ENCODE results near the gene PHTF2. TPM values are rescaled to one million over a fixed set of nuclear protein-coding genes. Genes with fewer than 3 reads are reported as not detected.

Gene PHTF2
- total and polyA plus RNA-seq, 4 donors: 8.8 to 38.4 (median 26.1) TPM

- 0% methylated on average over 28 to 35 of the region's 35 CpGs for WGBS, 2 donors
- intact Hi-C loops (cut with DNase I): loop anchor here in 1 of 2 donors (5.0 kb wide), 2 partner anchors 101 to 114 kb away; partner anchors contain the start of gene RSBN1L
- peak in 1 of 2 donors; percentile 82 for DNase-seq
These were observed 709 bp upstream of the PHTF2 start for GRCh38 chr7:77797734-77798393.

GRCh38 chr7:77799078-77799964, 748 bp downstream of the PHTF2 start:
- 1% methylated on average over 55 of the region's 55 CpGs for WGBS, 2 donors
- Histone ChIP-seq H3K9me3 (ENCODE audit: control insufficient read depth, low read length) (no peaks in the 10 kb centered on the region), H3K4me1 (ENCODE audit: control insufficient read depth in 1 of 2, insufficient read depth in 2 of 2, low read length in 2 of 2) (no peaks in the 10 kb centered on the region), H3K27me3 (ENCODE audit: control insufficient read depth in 1 of 2, insufficient read depth in 2 of 2, low read length in 1 of 2) (no peaks in the 10 kb centered on the region), H3K27ac (ENCODE audit: low read depth in 1 of 2, low read length in 2 of 2) (peak overlapping the region in 1 of 2 donors; percentile 79), H3K4me3 (ENCODE audit: low read length in 2 of 2) (peak overlapping the region; percentile 50 to 81), H3K36me3 (ENCODE audit: control insufficient read depth in 1 of 2, insufficient read depth in 2 of 2, low read length in 1 of 2) (no peaks in the 10 kb centered on the region)
- intact Hi-C loops (cut with DNase I): loop anchor here in 1 of 2 donors (5.0 kb wide), 2 partner anchors 102 to 113 kb away; partner anchors contain the start of gene RSBN1L
- DNase-seq: peak; percentile 59 to 83
- peak; percentile 50 for ATAC-seq (ENCODE audit: low FRiP score)

More at GRCh38 chr7:77797734-77798393, 709 bp upstream of the PHTF2 start:
- Histone ChIP-seq H3K36me3 (ENCODE audit: control insufficient read depth in 1 of 2, insufficient read depth in 2 of 2, low read length in 1 of 2) (no peaks in the 10 kb centered on the region), H3K27me3 (ENCODE audit: control insufficient read depth in 1 of 2, insufficient read depth in 2 of 2, low read length in 1 of 2) (no peaks in the 10 kb centered on the region), H3K27ac (ENCODE audit: low read depth in 1 of 2, low read length in 2 of 2) (peak overlapping the region in 1 of 2 donors; percentile 70), H3K9me3 (ENCODE audit: control insufficient read depth, low read length) (no peaks in the 10 kb centered on the region), H3K4me1 (ENCODE audit: control insufficient read depth in 1 of 2, insufficient read depth in 2 of 2, low read length in 2 of 2) (no peaks in the 10 kb centered on the region), H3K4me3 (ENCODE audit: low read length in 2 of 2) (peak overlapping the region; percentile 30 to 79)
- peak; percentile 40 for ATAC-seq (ENCODE audit: low FRiP score)

DNA sequence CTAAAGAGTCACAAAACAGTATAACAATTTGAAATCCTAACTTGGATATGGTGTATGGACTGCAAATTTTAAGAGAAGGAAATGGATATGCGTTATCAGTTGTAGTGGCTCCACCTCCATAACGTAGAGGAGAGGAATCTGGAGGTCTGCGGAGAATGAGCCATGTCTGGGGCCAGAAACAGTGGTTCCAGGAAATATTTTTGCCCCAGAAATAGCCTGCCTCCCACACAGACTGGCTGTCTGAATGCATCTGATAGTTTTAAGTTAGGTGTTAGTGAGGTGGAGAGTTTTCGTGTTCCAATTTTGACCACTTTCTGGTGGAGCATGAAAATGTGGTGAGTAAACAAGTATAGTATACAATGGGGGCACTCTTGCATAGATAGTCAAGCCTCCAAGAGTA, 1.6 kb downstream of the PHTF2 start:
- 2 to 5% methylated on average over 4 of the region's 4 CpGs for WGBS, 2 donors
- no peak for ATAC-seq (ENCODE audit: low FRiP score)
- no peak overlapping the region for H3K27ac ChIP-seq (ENCODE audit: low read depth in 1 of 2, low read length in 2 of 2)
- peak overlapping the region in 1 of 2 donors; percentile 9 for H3K4me3 ChIP-seq (ENCODE audit: low read length in 2 of 2)
- no peaks in the 10 kb centered on the region for H3K36me3 ChIP-seq (ENCODE audit: control insufficient read depth in 1 of 2, insufficient read depth in 2 of 2, low read length in 1 of 2)
- no peaks in the 10 kb centered on the region for H3K27me3 ChIP-seq (ENCODE audit: control insufficient read depth in 1 of 2, insufficient read depth in 2 of 2, low read length in 1 of 2)
- H3K4me1 ChIP-seq (ENCODE audit: control insufficient read depth in 1 of 2, insufficient read depth in 2 of 2, low read length in 2 of 2): no peaks in the 10 kb centered on the region
- intact Hi-C loops (cut with DNase I): no loop called here
- no peak for DNase-seq
- no peaks in the 10 kb centered on the region for H3K9me3 ChIP-seq (ENCODE audit: control insufficient read depth, low read length)

GRCh38 chr7:77800730-77801129, 2.2 kb downstream of the PHTF2 start:
- no peaks in the 10 kb centered on the region for H3K9me3 ChIP-seq (ENCODE audit: control insufficient read depth, low read length)
- ATAC-seq (ENCODE audit: low FRiP score) (no peak), DNase-seq (no peak)
- 67 to 70% methylated on average over 2 of the region's 2 CpGs for WGBS, 2 donors
- intact Hi-C loops (cut with DNase I): no loop called here
- no peaks in the 10 kb centered on the region for H3K27me3 ChIP-seq (ENCODE audit: control insufficient read depth in 1 of 2, insufficient read depth in 2 of 2, low read length in 1 of 2)
- no peak overlapping the region for H3K27ac ChIP-seq (ENCODE audit: low read depth in 1 of 2, low read length in 2 of 2)
- H3K4me1 ChIP-seq (ENCODE audit: control insufficient read depth in 1 of 2, insufficient read depth in 2 of 2, low read length in 2 of 2): no peaks in the 10 kb centered on the region
- no peak overlapping the region for H3K4me3 ChIP-seq (ENCODE audit: low read length in 2 of 2)
- no peaks in the 10 kb centered on the region for H3K36me3 ChIP-seq (ENCODE audit: control insufficient read depth in 1 of 2, insufficient read depth in 2 of 2, low read length in 1 of 2)

- intact Hi-C loops (cut with DNase I): no loop called here
- Histone ChIP-seq H3K27ac (ENCODE audit: low read depth in 1 of 2, low read length in 2 of 2) (no peak overlapping the region), H3K4me1 (ENCODE audit: control insufficient read depth in 1 of 2, insufficient read depth in 2 of 2, low read length in 2 of 2) (no peaks in the 10 kb centered on the region), H3K27me3 (ENCODE audit: control insufficient read depth in 1 of 2, insufficient read depth in 2 of 2, low read length in 1 of 2) (no peaks in the 10 kb centered on the region), H3K9me3 (ENCODE audit: control insufficient read depth, low read length) (no peaks in the 10 kb centered on the region), H3K4me3 (ENCODE audit: low read length in 2 of 2) (no peak overlapping the region), H3K36me3 (ENCODE audit: control insufficient read depth in 1 of 2, insufficient read depth in 2 of 2, low read length in 1 of 2) (no peaks in the 10 kb centered on the region)
- DNase-seq (no peak), ATAC-seq (ENCODE audit: low FRiP score) (no peak)
- 85 to 88% methylated on average over 2 of the region's 2 CpGs for WGBS, 2 donors
These were observed 4.2 kb downstream of the PHTF2 start for GRCh38 chr7:77802557-77803405.

GRCh38 chr7:77806425-77806824, 7.9 kb downstream of the PHTF2 start:
- DNase-seq: no peak
- Histone ChIP-seq H3K4me1 (ENCODE audit: control insufficient read depth in 1 of 2, insufficient read depth in 2 of 2, low read length in 2 of 2) (no peaks in the 10 kb centered on the region), H3K4me3 (ENCODE audit: low read length in 2 of 2) (no peak overlapping the region), H3K36me3 (ENCODE audit: control insufficient read depth in 1 of 2, insufficient read depth in 2 of 2, low read length in 1 of 2) (no peaks in the 10 kb centered on the region), H3K9me3 (ENCODE audit: control insufficient read depth, low read length) (peaks cover 1% of the 10 kb centered on the region), H3K27me3 (ENCODE audit: control insufficient read depth in 1 of 2, insufficient read depth in 2 of 2, low read length in 1 of 2) (no peaks in the 10 kb centered on the region), H3K27ac (ENCODE audit: low read depth in 1 of 2, low read length in 2 of 2) (no peak overlapping the region)
- intact Hi-C loops (cut with DNase I): no loop called here
- 95 to 100% methylated on average over 2 of the region's 2 CpGs for WGBS, 2 donors
- no peak for ATAC-seq (ENCODE audit: low FRiP score)

DNA sequence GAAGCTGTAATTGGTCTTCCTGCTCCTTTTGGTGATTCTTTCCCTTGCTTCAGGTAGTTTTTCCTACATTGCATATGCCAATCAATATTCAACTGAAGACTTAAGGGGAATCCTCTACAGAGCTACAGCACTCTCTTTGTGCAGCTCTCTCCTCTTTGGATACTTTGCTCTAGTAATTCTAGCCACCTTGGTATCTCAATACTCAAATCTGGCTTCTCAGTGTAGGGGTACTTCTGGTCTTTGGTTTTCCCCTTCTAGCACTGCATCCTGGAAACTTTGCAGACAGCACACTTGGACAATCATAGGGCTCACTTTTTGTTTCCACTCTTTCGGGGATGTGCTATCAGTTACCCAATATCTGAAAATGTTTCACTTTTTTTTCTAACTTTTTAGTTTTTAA, 9.9 kb downstream of the PHTF2 start:
- Histone ChIP-seq H3K27ac (ENCODE audit: low read depth in 1 of 2, low read length in 2 of 2) (no peak overlapping the region), H3K4me3 (ENCODE audit: low read length in 2 of 2) (no peak overlapping the region), H3K4me1 (ENCODE audit: control insufficient read depth in 1 of 2, insufficient read depth in 2 of 2, low read length in 2 of 2) (no peaks in the 10 kb centered on the region), H3K9me3 (ENCODE audit: control insufficient read depth, low read length) (peaks cover 1% of the 10 kb centered on the region), H3K36me3 (ENCODE audit: control insufficient read depth in 1 of 2, insufficient read depth in 2 of 2, low read length in 1 of 2) (no peaks in the 10 kb centered on the region), H3K27me3 (ENCODE audit: control insufficient read depth in 1 of 2, insufficient read depth in 2 of 2, low read length in 1 of 2) (no peaks in the 10 kb centered on the region)
- ATAC-seq (ENCODE audit: low FRiP score) (no peak), DNase-seq (no peak)
- intact Hi-C loops (cut with DNase I): no loop called here
- 95 to 98% methylated on average over 1 of the region's 1 CpG for WGBS, 2 donors

DNA sequence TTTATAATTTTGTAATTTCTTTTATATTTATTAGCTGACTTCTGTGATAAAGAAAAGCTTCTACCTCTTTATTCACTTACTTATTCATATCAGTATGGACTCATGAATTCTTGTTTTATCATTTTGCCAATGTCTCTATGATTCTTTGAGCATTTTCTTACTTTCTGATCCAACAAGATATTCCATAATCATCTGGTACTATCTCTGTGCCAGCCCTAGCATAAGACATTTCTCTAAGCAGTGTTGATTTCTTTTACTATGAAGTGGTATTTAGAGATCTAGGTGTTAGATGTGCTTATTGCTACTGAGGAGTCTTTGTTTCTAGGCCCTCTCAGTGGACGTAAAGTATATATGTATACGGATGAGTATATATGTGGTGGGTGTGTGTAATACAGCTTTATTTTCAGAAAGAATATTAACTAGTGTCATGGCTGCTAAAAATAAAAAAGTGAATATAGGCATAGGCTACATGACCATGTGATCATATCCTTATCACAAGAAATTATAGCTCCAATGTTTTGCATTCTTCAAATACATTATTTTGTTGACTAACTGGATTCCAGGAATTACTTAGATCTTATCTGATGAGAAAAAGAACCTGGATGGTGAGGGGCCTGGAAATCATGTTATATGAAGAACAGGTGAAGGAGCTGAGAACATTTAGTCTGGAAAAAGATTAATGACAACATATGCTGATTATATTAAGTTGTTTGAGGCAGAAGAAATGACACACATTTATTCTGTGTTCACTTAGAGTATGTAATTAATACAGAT, 13.1 kb downstream of the PHTF2 start:
- no peak overlapping the region for H3K27ac ChIP-seq (ENCODE audit: low read depth in 1 of 2, low read length in 2 of 2)
- ATAC-seq (ENCODE audit: low FRiP score) (no peak), DNase-seq (no peak)
- intact Hi-C loops (cut with DNase I): no loop called here
- no peaks in the 10 kb centered on the region for H3K27me3 ChIP-seq (ENCODE audit: control insufficient read depth in 1 of 2, insufficient read depth in 2 of 2, low read length in 1 of 2)
- H3K9me3 ChIP-seq (ENCODE audit: control insufficient read depth, low read length): peaks cover 1% of the 10 kb centered on the region
- WGBS, 2 donors: 48 to 62% methylated on average over 2 of the region's 2 CpGs
- no peaks in the 10 kb centered on the region for H3K36me3 ChIP-seq (ENCODE audit: control insufficient read depth in 1 of 2, insufficient read depth in 2 of 2, low read length in 1 of 2)
- no peaks in the 10 kb centered on the region for H3K4me1 ChIP-seq (ENCODE audit: control insufficient read depth in 1 of 2, insufficient read depth in 2 of 2, low read length in 2 of 2)
- H3K4me3 ChIP-seq (ENCODE audit: low read length in 2 of 2): no peak overlapping the region

All from aorta (tissue), 5 donors.